Calu3 (cell line): ENCODE measurements around the gene RGS17. TPM values are rescaled to one million over a fixed set of nuclear protein-coding genes. Genes with fewer than 3 reads are reported as not detected.

ENCODE experiments used
- BruUV-seq: library from RNA; stranded (reverse); fragments of 400-500 nt; replicated peaks from 2 replicates; lab custom pipeline; 2021; lab: Mats Ljungman, UMichigan
- CTCF ChIA-PET: fragments of 300-600 bp; sonication (Branson Sonifier 250); formaldehyde crosslinking; loops from one replicate; lab custom pipeline; 2022; ENCODE audit warnings: antibody characterized with exemption; lab: Charles Lee
- DNase-seq: peaks from one replicate; pipeline ENCODE4 v3.0.0; 2022
- H3K27ac Mint-ChIP-seq: one replicate; pipeline ENCODE4 v1.8.0; 2022; ENCODE audit warnings: mixed read lengths; ENCODE audit not compliant: unreplicated experiment
- H3K27me3 Mint-ChIP-seq: one replicate; pipeline ENCODE4 v1.8.0; 2022; ENCODE audit warnings: mixed read lengths; ENCODE audit not compliant: unreplicated experiment
- H3K36me3 Mint-ChIP-seq: one replicate; pipeline ENCODE4 v1.8.0; 2022; ENCODE audit warnings: mild to moderate bottlenecking, moderate library complexity, mixed read lengths; ENCODE audit not compliant: insufficient read depth, unreplicated experiment
- H3K4me1 Mint-ChIP-seq: one replicate; pipeline ENCODE4 v1.8.0; 2022; ENCODE audit warnings: mild to moderate bottlenecking, low read depth, mixed read lengths; ENCODE audit not compliant: unreplicated experiment
- H3K4me3 Mint-ChIP-seq: one replicate; pipeline ENCODE4 v1.8.0; 2022; ENCODE audit warnings: mild to moderate bottlenecking, low read depth, moderate library complexity, mixed read lengths; ENCODE audit not compliant: unreplicated experiment
- H3K9me3 Mint-ChIP-seq: one replicate; pipeline ENCODE4 v1.8.0; 2022; ENCODE audit warnings: low read depth, mixed read lengths; ENCODE audit not compliant: unreplicated experiment
- CTCF ChIP-seq: fragments of 200-600 bp; IDR thresholded peaks from one replicate; pipeline ENCODE4 v1.8.0; 2022; ENCODE audit warnings: antibody characterized with exemption; ENCODE audit not compliant: unreplicated experiment
- intact Hi-C: fragments of 100-400 bp; cut with micrococcal nuclease; formaldehyde crosslinking; loops from one replicate; pipeline ENCODE4 v1.10.0; 2022; ENCODE audit not compliant: unreplicated experiment
- total RNA-seq: library from RNA; stranded (reverse); gene quantifications from 2 replicates; pipeline ENCODE4 v1.2.3, GENCODE V29; 2022

The RGS17 gene
- total RNA-seq, 1 experiment from 2014 or later, result 0.78 TPM

- H3K4me3 Mint-ChIP-seq, result no peak overlapping the region
Observed at GRCh38 chr6:152977556-152977955, 153.5 kb downstream of the RGS17 start.

DNA sequence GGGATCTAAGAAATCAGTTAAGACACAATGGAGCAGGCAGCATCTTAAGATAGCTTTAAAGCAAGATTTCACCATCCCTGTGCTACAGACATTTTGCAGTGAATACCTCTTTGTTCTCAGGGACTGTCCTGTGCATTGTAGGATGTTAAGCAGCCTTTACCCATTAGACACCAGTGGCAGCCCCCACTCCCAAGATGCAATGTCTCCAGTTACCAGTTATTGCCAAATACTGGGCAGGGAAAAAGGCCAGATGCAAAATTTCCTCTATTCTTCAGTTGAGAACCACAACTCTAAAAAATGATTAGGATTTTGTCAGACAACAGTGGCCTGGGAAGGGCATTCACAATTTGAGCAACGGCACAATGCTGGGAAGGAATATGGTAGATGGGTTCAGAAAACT is 154.3 kb downstream of the RGS17 start:
- CTCF ChIA-PET, result no interaction called here
- BruUV-seq, result no TSS peak
- H3K27me3 Mint-ChIP-seq, result no peaks in the 10 kb centered on the region
- no peak for DNase-seq
- TF ChIP-seq CTCF, result no peak
- H3K27ac Mint-ChIP-seq, result no peak overlapping the region
- intact Hi-C loops, result no loop called here
- peaks cover 37% of the 10 kb centered on the region for H3K4me1 Mint-ChIP-seq
- peaks cover 21% of the 10 kb centered on the region for H3K36me3 Mint-ChIP-seq
- H3K4me3 Mint-ChIP-seq, result peak overlapping the region; percentile 13
- no peaks in the 10 kb centered on the region for H3K9me3 Mint-ChIP-seq

More at GRCh38 chr6:152977556-152977955, 153.5 kb downstream of the RGS17 start:
- H3K27ac Mint-ChIP-seq, result no peak overlapping the region
- CTCF ChIA-PET, result interaction anchor here (0.6 kb wide), 1 partner anchor 170 kb away, joined by 5 read pairs; no protein-coding TSS in a partner anchor
- no peaks in the 10 kb centered on the region for H3K9me3 Mint-ChIP-seq
- intact Hi-C loops, result no loop called here
- peaks cover 37% of the 10 kb centered on the region for H3K4me1 Mint-ChIP-seq
- H3K27me3 Mint-ChIP-seq, result no peaks in the 10 kb centered on the region
- no TSS peak for BruUV-seq
- peaks cover 27% of the 10 kb centered on the region for H3K36me3 Mint-ChIP-seq
- no peak for TF ChIP-seq CTCF
- no peak for DNase-seq

DNA sequence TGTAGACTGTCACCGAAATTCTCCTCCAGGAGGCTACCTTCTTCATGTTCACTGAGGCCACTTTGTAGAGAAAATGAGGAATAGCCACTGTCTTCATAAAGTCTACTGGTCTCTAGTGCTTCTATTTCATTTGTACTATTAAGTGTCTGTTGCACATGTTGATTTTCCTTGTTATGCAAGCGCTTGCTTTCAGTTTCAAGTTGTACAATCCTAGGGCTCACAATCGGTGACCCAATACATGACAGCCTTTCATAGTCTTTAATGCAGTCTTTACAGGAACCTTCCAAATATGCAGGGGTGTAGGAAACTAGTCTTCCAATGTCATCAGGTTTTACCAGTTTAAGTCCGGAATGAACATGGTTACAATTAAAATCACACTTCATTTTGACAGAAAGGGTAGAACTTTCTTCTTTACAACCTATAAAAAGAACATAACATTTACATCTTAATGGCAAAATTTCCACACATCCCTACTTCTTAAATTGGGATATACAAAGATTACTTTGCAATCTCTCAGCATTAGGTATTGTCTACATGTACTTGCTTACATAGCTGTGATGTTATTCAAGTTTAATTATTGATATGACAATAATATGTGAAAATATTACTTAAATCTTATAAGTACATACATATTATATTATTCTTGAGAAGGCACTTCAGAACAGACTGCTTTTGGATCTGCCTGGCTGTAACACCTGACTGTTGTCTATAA is 155.7 kb downstream of the RGS17 start:
- intact Hi-C loops, result no loop called here
- CTCF ChIA-PET, result no interaction called here
- H3K9me3 Mint-ChIP-seq, result no peaks in the 10 kb centered on the region
- no TSS peak for BruUV-seq
- peaks cover 12% of the 10 kb centered on the region for H3K36me3 Mint-ChIP-seq
- peak overlapping the region; percentile 48 for H3K4me3 Mint-ChIP-seq
- TF ChIP-seq CTCF, result no peak
- no peak for DNase-seq
- no peak overlapping the region for H3K27ac Mint-ChIP-seq
- no peaks in the 10 kb centered on the region for H3K27me3 Mint-ChIP-seq
- H3K4me1 Mint-ChIP-seq, result peaks cover 29% of the 10 kb centered on the region

GRCh38 chr6:152973916-152974315 is 157.2 kb downstream of the RGS17 start:
- no peak for DNase-seq
- TF ChIP-seq CTCF, result no peak
- peaks cover 22% of the 10 kb centered on the region for H3K4me1 Mint-ChIP-seq
- intact Hi-C loops, result no loop called here
- peaks cover 2% of the 10 kb centered on the region for H3K9me3 Mint-ChIP-seq
- H3K4me3 Mint-ChIP-seq, result no peak overlapping the region
- CTCF ChIA-PET, result no interaction called here
- no peaks in the 10 kb centered on the region for H3K27me3 Mint-ChIP-seq
- no TSS peak for BruUV-seq
- H3K36me3 Mint-ChIP-seq, result peaks cover 7% of the 10 kb centered on the region
- H3K27ac Mint-ChIP-seq, result no peak overlapping the region
